ENCODE measurements around the gene SLC35E3.
A peak's percentile ranks its signal among the peaks of the same experiment; 100 is the strongest.

Gene SLC35E3

GRCh38 chr12:68771223-68771925, 25.4 kb downstream of the SLC35E3 start:
- DNase-seq (ENCODE audit: low spot score), result no peak

DNA sequence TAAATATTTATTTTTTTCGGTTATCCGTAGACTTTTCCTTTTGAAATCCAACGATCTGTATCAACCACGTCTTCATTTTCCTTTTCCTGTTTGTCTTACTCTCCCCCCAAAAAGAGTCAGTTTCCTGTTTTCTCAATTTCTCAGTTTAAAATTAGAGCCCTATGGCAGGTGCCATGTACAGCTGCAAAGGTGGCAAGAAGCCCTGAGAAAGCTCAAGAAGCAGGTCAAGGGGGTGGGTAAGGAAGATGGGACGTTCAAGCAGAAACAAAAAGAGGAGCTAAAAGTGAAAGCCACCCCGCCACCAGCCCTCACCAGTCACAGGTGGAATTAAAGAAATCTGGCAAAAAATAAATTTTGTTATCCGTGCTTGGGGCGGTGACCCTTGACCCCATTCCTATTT, 26.7 kb downstream of the SLC35E3 start:
- DNase-seq (ENCODE audit: low spot score), result no peak

DNA sequence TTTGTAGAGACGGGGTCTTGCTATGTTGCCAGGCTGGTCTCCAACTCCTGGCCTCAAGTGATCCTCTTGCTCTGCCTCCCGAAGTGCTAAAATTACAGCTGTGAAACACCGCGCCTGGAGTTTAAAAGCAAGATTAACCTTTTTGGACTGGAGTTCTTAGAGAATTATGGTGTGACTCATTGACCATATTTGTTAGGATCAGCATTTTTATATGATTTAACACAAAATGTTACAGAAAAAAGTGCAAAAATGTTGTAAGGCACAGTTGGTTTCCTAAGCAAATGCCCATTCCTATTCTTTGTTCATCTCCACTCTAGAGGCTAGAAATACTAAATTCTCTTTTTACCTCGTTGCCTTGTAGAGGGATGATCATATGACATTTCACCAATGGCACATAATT, 27.6 kb downstream of the SLC35E3 start:
- DNase-seq (ENCODE audit: low spot score), result no peak

GRCh38 chr12:68775121-68775630, 29.2 kb downstream of the SLC35E3 start:
- DNase-seq (ENCODE audit: low spot score), result no peak

DNA sequence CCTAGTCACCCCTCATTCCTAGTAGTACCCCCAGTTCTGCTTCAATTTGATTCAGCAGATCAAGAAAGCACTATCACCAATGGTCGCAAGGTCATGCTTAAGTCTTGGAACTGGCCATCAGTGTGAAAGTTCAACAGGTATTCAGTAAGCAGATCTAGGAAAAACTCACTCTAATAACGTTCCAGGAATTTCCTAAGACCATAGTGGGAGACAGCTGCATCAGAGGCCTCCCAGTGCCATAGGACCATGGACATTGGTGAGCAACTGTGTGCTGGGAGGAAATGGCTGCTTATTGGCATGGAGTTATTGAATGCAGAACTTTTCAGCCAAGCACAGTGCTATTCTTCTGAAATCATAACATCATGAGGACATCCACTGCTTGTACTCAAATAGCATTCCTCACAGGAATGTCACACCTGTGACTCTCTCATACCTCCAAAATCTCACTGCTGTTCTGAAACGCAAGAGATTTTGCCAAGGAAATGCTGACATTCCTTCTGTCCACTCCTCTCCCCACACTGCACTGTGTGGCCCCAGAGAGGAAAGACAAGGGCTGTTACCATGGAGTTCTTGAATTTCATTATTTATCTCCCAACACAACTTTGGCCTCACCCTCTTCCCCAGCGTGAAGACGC, 31.1 kb downstream of the SLC35E3 start:
- no peak for DNase-seq (ENCODE audit: low spot score)

GRCh38 chr12:68779280-68779679, 33.3 kb downstream of the SLC35E3 start:
- no peak for DNase-seq (ENCODE audit: low spot score)

- DNase-seq (ENCODE audit: low spot score), result no peak
Observed at GRCh38 chr12:68780731-68781130, 34.8 kb downstream of the SLC35E3 start.

GRCh38 chr12:68781728-68782127, 35.8 kb downstream of the SLC35E3 start:
- no peak for DNase-seq (ENCODE audit: low spot score)

- DNase-seq (ENCODE audit: low spot score), result no peak
Observed at GRCh38 chr12:68784015-68784414, 38.0 kb downstream of the SLC35E3 start.

- no peak for DNase-seq (ENCODE audit: low spot score)
Observed at GRCh38 chr12:68785358-68785757, 39.4 kb downstream of the SLC35E3 start.

DNA sequence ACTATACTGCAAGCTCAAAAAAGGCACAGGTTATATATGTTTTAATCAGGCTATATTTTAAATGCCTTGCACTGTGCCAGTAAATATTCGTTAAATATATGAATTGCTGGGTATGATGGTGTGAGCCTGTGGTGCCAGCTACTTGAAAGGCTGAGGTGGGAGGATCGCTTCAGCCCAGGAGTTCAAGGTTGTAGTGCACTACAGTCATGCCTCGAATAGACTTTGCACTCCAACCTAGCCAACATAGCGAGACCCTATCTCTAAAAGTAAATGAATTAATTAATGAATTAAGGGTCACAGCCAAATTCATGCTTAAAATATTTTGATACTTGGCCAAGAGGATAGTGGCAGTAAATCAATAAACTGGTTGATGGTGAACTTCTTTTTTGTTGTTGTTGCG, 39.8 kb downstream of the SLC35E3 start:
- no peak for DNase-seq (ENCODE audit: low spot score)

GRCh38 chr12:68786929-68787328, 41.0 kb downstream of the SLC35E3 start:
- DNase-seq (ENCODE audit: low spot score), result no peak

DNA sequence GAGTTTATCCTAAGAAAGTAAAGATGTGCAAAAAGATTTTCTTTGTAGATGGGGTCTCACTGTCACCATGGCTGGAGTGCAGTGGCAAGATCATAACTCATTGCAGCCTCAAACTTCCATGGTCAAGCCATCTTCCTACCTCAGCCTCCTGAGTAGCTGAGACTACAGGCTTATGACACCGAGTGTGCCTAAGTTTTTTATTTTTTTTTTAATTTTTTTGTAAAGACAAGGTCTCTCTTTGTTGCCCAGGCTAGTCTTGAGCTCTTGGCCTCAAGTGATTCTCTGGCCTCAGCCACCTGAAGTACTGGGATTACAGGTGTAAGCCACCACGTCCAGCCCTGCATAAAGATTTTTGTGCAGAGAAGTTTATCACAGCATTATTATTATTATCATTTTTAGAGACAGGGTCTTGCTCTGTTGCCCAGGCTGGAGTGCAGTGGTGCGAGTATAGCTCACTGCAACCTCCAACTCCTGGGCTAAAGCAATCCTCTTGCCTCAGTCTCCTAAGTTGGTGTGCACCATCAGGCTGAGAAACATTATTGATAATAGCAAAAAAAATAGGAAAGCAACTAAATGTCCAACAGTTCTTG, 42.7 kb downstream of the SLC35E3 start:
- no peak for DNase-seq (ENCODE audit: low spot score)

DNA sequence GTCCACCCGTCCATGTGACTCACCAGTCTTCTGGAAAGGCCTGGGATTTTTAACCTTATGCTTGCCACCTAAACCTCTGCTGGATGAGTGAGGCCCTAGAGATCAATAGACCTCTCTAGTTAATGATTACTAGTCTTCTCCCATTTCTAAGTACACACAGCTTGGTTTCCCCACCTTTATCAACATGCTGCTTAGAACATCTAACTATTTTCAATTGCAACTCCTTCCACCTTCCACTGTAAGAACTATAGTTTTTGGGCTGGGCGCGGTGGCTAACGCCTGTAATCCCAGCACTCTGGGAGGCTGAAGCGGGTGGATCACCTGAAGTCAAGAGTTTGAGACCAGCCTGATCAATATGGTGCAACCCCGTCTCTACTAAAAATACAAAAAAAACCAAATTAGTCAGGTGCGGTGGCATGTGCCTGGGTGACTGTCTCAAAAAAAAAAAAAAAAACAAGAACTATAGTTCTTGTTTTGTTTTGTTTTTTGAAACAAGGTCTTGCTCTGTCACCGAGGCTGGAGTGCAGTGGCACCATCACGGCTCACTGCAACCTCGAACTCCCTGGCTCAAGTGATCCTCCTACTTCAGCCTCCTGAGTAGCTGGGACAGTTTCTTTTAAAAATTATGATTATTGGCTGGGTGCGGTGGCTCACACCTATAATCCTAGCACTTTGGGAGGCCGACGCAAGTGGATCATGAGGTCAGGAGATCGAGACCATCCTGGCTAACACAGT, 43.3 kb downstream of the SLC35E3 start:
- no peak for DNase-seq (ENCODE audit: low spot score)

DNA sequence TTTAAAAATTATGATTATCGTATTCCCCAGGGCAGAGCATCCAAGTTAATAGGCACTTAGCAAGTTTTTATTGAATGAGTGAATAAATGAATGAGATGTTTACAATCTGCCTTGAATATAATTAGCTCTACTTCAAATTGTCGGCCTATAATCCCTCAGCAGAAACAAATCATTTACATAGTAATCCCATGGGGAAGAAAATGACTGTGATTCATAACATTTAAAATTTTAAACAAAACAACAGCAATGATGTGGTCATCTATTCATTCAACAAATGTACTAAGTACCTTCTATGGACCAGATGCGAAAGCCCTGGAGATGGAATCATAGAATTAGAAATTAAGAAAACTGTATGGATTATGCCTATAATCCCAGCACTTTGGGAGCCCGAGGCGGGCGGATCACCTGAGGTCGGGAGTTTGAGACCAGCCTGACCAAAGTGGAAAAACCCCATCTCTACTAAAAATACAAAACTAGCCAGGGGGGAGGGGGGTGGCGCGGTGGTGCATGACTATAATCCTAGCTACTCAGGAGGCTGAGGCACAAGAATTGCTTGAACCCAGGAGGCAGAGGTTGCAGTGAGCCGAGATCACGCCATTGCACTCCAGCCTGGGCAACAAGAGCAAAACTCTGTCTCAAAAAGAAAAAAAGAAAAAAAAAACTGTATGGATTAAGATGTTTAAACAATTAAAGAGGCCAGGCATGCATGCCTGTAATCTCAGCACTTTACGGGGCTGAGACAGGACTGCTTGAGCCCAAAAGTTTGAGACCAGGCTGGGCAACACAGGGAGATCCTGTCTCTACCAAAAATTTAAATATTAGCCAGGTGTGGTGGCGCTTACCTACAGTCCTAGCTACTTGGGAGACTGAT, 44.3 kb downstream of the SLC35E3 start:
- no peak for DNase-seq (ENCODE audit: low spot score)

DNA sequence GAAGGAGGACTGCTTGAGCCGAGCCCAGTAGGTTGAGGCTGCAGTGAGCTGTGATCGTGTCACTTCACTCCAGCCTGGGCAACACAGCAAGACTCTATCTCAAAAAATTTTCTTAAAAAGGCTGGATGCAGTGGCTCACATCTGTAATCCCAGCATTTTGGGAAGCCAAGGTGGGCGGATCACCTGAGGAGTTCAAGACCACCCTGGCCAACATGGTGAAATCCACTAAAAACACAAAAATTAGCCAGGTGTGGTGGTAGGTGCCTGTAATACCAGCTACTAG, 44.9 kb downstream of the SLC35E3 start:
- DNase-seq (ENCODE audit: low spot score), result no peak

- no peak for DNase-seq (ENCODE audit: low spot score)
Observed at GRCh38 chr12:68791897-68792481, 46.0 kb downstream of the SLC35E3 start.

DNA sequence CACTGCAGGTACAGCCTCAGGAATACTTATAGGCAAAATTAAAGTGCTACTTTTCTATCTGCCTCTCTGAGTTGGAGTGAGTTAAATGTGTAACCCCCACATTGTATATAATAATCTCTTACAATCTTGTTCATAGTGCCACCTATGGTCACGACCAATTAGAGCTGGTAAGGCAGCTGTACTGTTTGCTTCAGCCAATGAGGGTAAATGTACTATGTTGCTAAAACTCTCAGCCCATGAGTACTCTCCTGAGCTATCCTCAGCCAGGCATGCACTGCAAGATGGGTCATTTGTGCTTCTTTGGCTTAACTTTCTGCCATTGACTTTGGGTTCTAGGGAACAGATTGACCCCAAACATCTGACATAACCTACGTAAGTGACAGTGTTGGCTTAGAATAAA, 47.0 kb downstream of the SLC35E3 start:
- peak; percentile 48 for DNase-seq (ENCODE audit: low spot score)

DNA sequence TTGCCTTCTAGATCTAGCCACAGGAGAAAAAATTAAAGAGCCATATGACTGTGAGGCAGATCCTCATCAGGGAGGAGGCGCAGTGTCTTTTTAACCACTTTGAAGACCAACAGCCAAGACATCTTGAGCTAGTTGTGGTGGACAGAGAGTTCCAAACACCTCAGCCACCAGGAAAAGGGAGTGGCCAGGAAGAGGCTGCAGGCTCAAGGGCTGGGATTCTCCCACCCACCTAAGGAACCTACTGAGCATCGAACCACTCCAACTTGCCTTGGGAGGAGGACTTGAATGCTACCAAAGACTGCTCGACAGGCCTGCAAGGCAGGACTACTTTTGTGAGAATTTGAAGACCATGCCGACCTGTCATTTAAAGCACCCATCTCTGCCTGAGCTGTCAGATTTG, 47.5 kb downstream of the SLC35E3 start:
- no peak for DNase-seq (ENCODE audit: low spot score)

DNA sequence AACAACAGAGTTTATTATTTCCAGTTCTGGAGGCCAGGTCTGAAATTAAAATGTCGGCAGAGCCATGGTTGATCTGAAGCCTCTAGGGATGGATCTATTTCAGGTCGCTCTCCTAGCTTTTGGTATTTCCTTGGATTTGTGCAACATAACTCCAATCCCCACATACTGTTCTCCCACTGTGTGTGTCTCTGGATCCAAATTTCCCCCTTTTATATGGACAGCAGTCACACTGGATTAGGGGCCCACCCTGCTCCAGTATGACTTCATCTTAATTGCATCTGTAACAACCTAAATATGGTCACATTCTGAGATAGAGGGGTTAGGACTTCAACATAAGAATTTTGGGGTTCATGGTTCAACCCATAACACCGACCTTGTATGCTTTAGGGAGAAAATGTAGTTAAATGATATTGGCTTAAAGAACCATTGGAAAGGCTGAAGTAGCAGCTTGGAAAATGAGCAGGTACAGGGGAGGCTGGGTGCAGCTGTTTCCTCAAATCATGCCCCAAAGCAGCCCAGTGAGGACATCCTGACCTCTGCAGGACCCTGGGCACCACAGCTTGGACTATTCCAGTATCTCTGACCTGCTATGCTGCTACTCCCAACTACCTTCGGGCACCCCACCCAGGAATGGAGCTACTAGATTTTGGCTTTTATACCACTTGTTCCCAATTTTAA, 48.1 kb downstream of the SLC35E3 start:
- no peak for DNase-seq (ENCODE audit: low spot score)

DNA sequence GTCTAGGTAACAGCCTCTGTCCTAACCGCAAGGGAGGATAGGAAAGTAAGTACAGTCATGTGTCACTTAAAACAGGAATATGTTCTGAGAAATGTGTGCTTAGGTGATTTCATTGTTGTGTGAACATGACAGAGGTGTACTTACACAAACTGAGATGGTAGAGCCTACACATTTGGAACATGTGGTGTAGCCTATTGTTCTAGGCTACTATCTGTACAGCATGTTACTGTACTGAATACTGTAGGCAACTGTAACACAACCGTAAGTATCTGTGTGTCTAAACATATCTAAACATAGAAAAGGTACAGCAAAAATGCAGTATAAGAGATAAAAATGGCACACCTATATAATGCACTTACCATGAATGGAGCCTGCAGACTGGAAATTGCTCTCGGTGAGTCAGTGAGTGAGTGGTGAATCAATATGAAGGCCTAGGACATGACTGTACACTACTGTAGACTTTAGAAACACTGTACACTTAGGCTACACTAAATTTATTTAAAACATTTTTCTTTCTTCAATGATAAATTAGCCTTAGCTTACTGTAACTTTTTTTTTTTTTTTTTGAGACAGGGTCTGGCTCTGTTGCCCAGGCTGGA, 48.8 kb downstream of the SLC35E3 start:
- DNase-seq (ENCODE audit: low spot score), result no peak
